Fibroblast of lung (primary cell): ENCODE data around the gene SLC36A3.

Experiments
- CTCF ChIP-seq, 2 donors: IDR thresholded peaks in 1 of 2; conservative IDR thresholded peaks in 1 of 2; 1 replicate in 1 of 2; 2 replicates in 1 of 2; pipeline ENCODE4 v1.5.1; 2011 to 2012; ENCODE audit warnings: low read length in 2 of 2, control low read depth in 1 of 2, inconsistent platforms in 1 of 2, low read depth in 1 of 2, mild to moderate bottlenecking in 1 of 2
- EZH2 ChIP-seq: IDR thresholded peaks from 2 replicates; pipeline ENCODE4 v1.5.1; 2012; ENCODE audit warnings: low read length, control low read depth, mild to moderate bottlenecking; ENCODE audit errors: missing control alignments

- TF ChIP-seq CTCF (conservative IDR thresholded peaks at IDR 0.05 in 1 of 2, IDR thresholded peaks at IDR 0.05 in 1 of 2; ENCODE audit: low read depth in 1 of 2, low read length in 2 of 2), result no peak
- TF ChIP-seq EZH2, result no peak
These were observed 8.4 kb downstream of the SLC36A3 start for GRCh38 chr5:151295138-151295537.
